SK-N-SH (cell line): ENCODE results near the gene CSTF2. TPM values are rescaled to one million over a fixed set of nuclear protein-coding genes. Genes with fewer than 3 reads are reported as not detected.

ENCODE experiments used
- CTCF ChIA-PET: fragments of 300-600, 350-600 bp; formaldehyde crosslinking; extraction: SDS; loops from one replicate; lab custom pipeline; 2021; lab: Yijun Ruan, JAX
- POLR2A ChIA-PET: fragments of 350-600 bp; sonication (Branson Sonifier 250); formaldehyde crosslinking; extraction: SDS; loops from one replicate; lab custom pipeline; 2020; ENCODE audit warnings: antibody characterized with exemption, inconsistent platforms; lab: Yijun Ruan, JAX
- DNase-seq: peaks from one replicate; pipeline ENCODE4 v3.0.0; 2012
- H2AFZ ChIP-seq: fragments of 200-600 bp; sonication (generic); 2 replicates; pipeline ENCODE4 v1.8.1; 2016; ENCODE audit warnings: antibody characterized with exemption, mild to moderate bottlenecking, low read depth
- H3F3A ChIP-seq: fragments of 200-600 bp; sonication (generic); replicated peaks from 2 replicates; pipeline ENCODE3; 2016; ENCODE audit warnings: antibody characterized with exemption, mild to moderate bottlenecking; ENCODE audit not compliant: insufficient read depth
- H3K27ac ChIP-seq, 2 experiments: fragments of 200-500 bp in 1 of 2; fragments of 200-600 bp in 1 of 2; sonication (Bioruptor generic) in 1 of 2; sonication (generic), shearing (Covaris generic) in 1 of 2; 2 replicates each; pipeline versions ENCODE4 v1.5.1 to v1.6.1; 2014 to 2016; ENCODE audit warnings: low read depth in 2 of 2, inconsistent platforms in 1 of 2, low read length in 1 of 2, mild to moderate bottlenecking in 1 of 2, mixed read lengths in 1 of 2
- H3K27me3 ChIP-seq: fragments of 200-600 bp; sonication (generic), shearing (Covaris generic); 2 replicates; pipeline ENCODE4 v1.6.1; 2016; ENCODE audit warnings: mixed run types; ENCODE audit not compliant: insufficient read depth
- H3K36me3 ChIP-seq, 2 experiments: fragments of 200-500 bp in 1 of 2; fragments of 200-600 bp in 1 of 2; sonication (Bioruptor generic) in 1 of 2; sonication (generic) in 1 of 2; replicated peaks in 1 of 2; 2 replicates each; pipeline versions ENCODE3 to v1.5.1; 2014 to 2016; ENCODE audit warnings: low read length in 1 of 2, mild to moderate bottlenecking in 1 of 2; ENCODE audit not compliant: insufficient read depth in 2 of 2, control insufficient read depth in 1 of 2
- H3K4me1 ChIP-seq, 2 experiments: fragments of 200-500 bp in 1 of 2; fragments of 200-600 bp in 1 of 2; sonication (Bioruptor generic) in 1 of 2; sonication (generic), shearing (Covaris generic) in 1 of 2; 2 replicates each; pipeline versions ENCODE4 v1.5.1 to v1.6.1; 2014 to 2016; ENCODE audit warnings: low read depth in 1 of 2, low read length in 1 of 2, mixed run types in 1 of 2; ENCODE audit not compliant: insufficient read depth in 2 of 2, control insufficient read depth in 1 of 2
- H3K4me2 ChIP-seq: fragments of 200-600 bp; sonication (generic), shearing (Covaris generic); 2 replicates; pipeline ENCODE4 v1.6.1; 2017; ENCODE audit warnings: mixed run types
- H3K4me3 ChIP-seq, 2 experiments: fragments of 200-500 bp in 1 of 2; fragments of 200-600 bp in 1 of 2; sonication (Bioruptor generic) in 1 of 2; sonication (generic), shearing (Covaris generic) in 1 of 2; 2 replicates each; pipeline versions ENCODE4 v1.5.1 to v1.8.1; 2014 to 2016; ENCODE audit warnings: low read depth in 2 of 2, inconsistent platforms in 1 of 2, low read length in 1 of 2, mild to moderate bottlenecking in 1 of 2, mixed read lengths in 1 of 2, moderate library complexity in 1 of 2
- H3K79me2 ChIP-seq: fragments of 200-600 bp; sonication (generic); 2 replicates; pipeline ENCODE4 v1.8.1; 2017; ENCODE audit warnings: mild to moderate bottlenecking; ENCODE audit not compliant: insufficient read depth
- H3K9ac ChIP-seq: fragments of 200-600 bp; sonication (generic); 2 replicates; pipeline ENCODE4 v1.6.1; 2017; ENCODE audit warnings: mixed run types
- H3K9me2 ChIP-seq: fragments of 200-600 bp; sonication (generic); 2 replicates; pipeline ENCODE4 v1.6.1; 2017; ENCODE audit warnings: mixed run types
- H3K9me3 ChIP-seq: fragments of 200-600 bp; sonication (generic); 2 replicates; pipeline ENCODE4 v1.6.1; 2017; ENCODE audit warnings: mixed run types, mild to moderate bottlenecking, moderate library complexity
- H4K20me1 ChIP-seq: fragments of 200-600 bp; sonication (generic); 2 replicates; pipeline ENCODE4 v1.6.1; 2017; ENCODE audit warnings: mild to moderate bottlenecking, mixed run types; ENCODE audit not compliant: insufficient read depth
- CHD2 ChIP-seq: fragments of 150-350 bp; IDR thresholded peaks from 2 replicates; pipeline ENCODE4 v1.6.1; 2018; ENCODE audit warnings: low read length; ENCODE audit not compliant: partially characterized antibody
- EP300 ChIP-seq, 2 experiments: IDR thresholded peaks; 2 replicates each; pipeline versions ENCODE4 v1.4.0 to v1.6.1; 2012; ENCODE audit warnings: borderline replicate concordance in 1 of 2, low read depth in 1 of 2, low read length in 1 of 2
- EZH2phosphoT487 ChIP-seq: fragments of 200-600 bp; sonication (generic); IDR thresholded peaks from 2 replicates; pipeline ENCODE4 v1.6.1; 2017; ENCODE audit warnings: low read depth, mixed run types, mild to moderate bottlenecking, antibody characterized with exemption, moderate library complexity, borderline replicate concordance
- FOSL2 ChIP-seq: IDR thresholded peaks from 2 replicates; pipeline ENCODE4 v1.4.0; 2012; ENCODE audit warnings: low read depth, mild to moderate bottlenecking, moderate library complexity, borderline replicate concordance
- FOXJ3 ChIP-seq: sonication (generic); formaldehyde crosslinking; IDR thresholded peaks from 2 replicates; pipeline ENCODE4 v1.5.1; 2020; ENCODE audit warnings: mild to moderate bottlenecking, missing genetic modification reagents
- JUND ChIP-seq: IDR thresholded peaks from 2 replicates; pipeline ENCODE4 v1.4.0; 2012
- MXI1 ChIP-seq: IDR thresholded peaks from 2 replicates; pipeline ENCODE4 v1.6.1; 2012; ENCODE audit warnings: mild to moderate bottlenecking, low read depth, low read length, improper control_type of control experiment
- NFIC ChIP-seq: IDR thresholded peaks from 2 replicates; pipeline ENCODE4 v1.4.0; 2012; ENCODE audit warnings: borderline replicate concordance
- NRF1 ChIP-seq: IDR thresholded peaks from 2 replicates; pipeline ENCODE4 v1.6.1; 2012; ENCODE audit warnings: low read depth, mild to moderate bottlenecking, low read length
- PBX3 ChIP-seq: IDR thresholded peaks from 2 replicates; pipeline ENCODE4; 2012
- POLR2AphosphoS5 ChIP-seq: IDR thresholded peaks from 2 replicates; pipeline ENCODE4 v1.6.1; 2012; ENCODE audit warnings: low read depth, low read length
- RAD21 ChIP-seq: IDR thresholded peaks from 2 replicates; pipeline ENCODE4 v1.6.1; 2012; ENCODE audit warnings: mild to moderate bottlenecking, low read length
- RCOR1 ChIP-seq: fragments of 150-350 bp; IDR thresholded peaks from 2 replicates; pipeline ENCODE4 v1.6.1; 2017; ENCODE audit warnings: antibody characterized with exemption, low read length
- RXRA ChIP-seq: IDR thresholded peaks from 2 replicates; pipeline ENCODE4 v1.4.0; 2012; ENCODE audit warnings: low read depth, mild to moderate bottlenecking, borderline replicate concordance
- SMC3 ChIP-seq: IDR thresholded peaks from 2 replicates; pipeline ENCODE4 v1.6.1; 2012; ENCODE audit warnings: low read depth, low read length, improper control_type of control experiment
- TAF1 ChIP-seq: IDR thresholded peaks from 2 replicates; pipeline ENCODE4 v1.6.1; 2012; ENCODE audit warnings: low read depth, mild to moderate bottlenecking, low read length, moderate library complexity, borderline replicate concordance
- TEAD4 ChIP-seq: IDR thresholded peaks from 2 replicates; pipeline ENCODE4 v1.4.0; 2012; ENCODE audit warnings: mild to moderate bottlenecking, borderline replicate concordance; ENCODE audit not compliant: insufficient read depth
- YY1 ChIP-seq: IDR thresholded peaks from 2 replicates; pipeline ENCODE4 v1.4.0; 2012; ENCODE audit warnings: low read depth, mild to moderate bottlenecking
- WGBS: methylation state at CpG from one replicate; pipeline ENCODE4 v1.1.6; 2017; ENCODE audit warnings: low lambda C conversion rate; 5-methylcytosine and 5-hydroxymethylcytosine counted together
- polyA plus RNA-seq, 3 experiments: library from polyadenylated mRNA; depleted of rRNA; stranded (reverse); fragments of >200 nt; gene quantifications; 2 replicates each; pipeline ENCODE4 v1.2.3, GENCODE V29; 2012
- TF ChIP-seq, protein P1 (sequence below): IDR thresholded peaks from 2 replicates; pipeline ENCODE4 v1.6.1; 2012; ENCODE audit warnings: mild to moderate bottlenecking, low read depth, low read length, moderate library complexity
- TF ChIP-seq, protein P2 (sequence below): IDR thresholded peaks from 2 replicates; pipeline ENCODE4 v1.4.0; 2012; ENCODE audit warnings: low read depth, borderline replicate concordance
- TF ChIP-seq, protein P3 (sequence below): IDR thresholded peaks from 2 replicates; pipeline ENCODE4 v1.4.0; 2012; ENCODE audit warnings: low read depth

The CSTF2 gene
- polyA plus RNA-seq, 1 of the 3 experiments (the other 2 are of a cell fraction), result 33.1 TPM

DNA sequence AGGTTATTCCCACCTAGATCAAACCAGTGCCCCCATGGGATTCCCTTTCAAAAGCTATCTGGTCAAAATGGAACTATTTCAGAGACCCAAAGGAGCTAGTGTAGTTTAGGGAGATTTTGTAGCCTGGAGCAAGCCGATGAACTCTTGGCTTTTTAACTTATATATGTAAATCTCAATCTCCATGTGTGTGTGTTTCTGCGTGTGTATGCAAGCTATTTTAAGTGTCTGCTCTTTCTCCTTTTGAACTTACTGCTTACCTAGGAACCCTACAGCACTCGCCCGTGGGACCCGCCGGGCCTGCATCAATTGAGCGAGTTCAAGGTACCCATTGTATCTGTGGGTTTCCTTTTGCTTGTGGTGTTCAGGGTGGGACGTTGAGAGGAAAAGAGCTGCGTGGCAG is 10.4 kb downstream of the CSTF2 start:
- Histone ChIP-seq H3K9ac (no peak overlapping the region), H3K4me3 (no peak overlapping the region), H3K36me3 (peaks cover 20 to 72% of the 10 kb centered on the region in 2 experiments), H2AFZ (no peak overlapping the region), H3K4me1 (no peaks in the 10 kb centered on the region), H3K9me3 (no peaks in the 10 kb centered on the region), H3F3A (no peaks in the 10 kb centered on the region), H3K9me2 (no peaks in the 10 kb centered on the region), H3K27ac (no peak overlapping the region), H3K27me3 (no peaks in the 10 kb centered on the region), H3K4me2 (no peak overlapping the region), H3K79me2 (no peaks in the 10 kb centered on the region), H4K20me1 (no peaks in the 10 kb centered on the region)
- CTCF ChIA-PET, result interaction anchor here (0.9 kb wide), 1 partner anchor 62 kb away, joined by 4 read pairs; no protein-coding TSS in a partner anchor
- no peak for TF ChIP-seq FOSL2
- DNase-seq, result no peak
- POLR2A ChIA-PET, result no interaction called here
- 50% methylated on average over 9 of the region's 9 CpGs for WGBS

- no peaks in the 10 kb centered on the region for H3K79me2 ChIP-seq
- H3K4me3 ChIP-seq, result no peak overlapping the region
- no peak for DNase-seq
- no peaks in the 10 kb centered on the region for H3F3A ChIP-seq
- H3K36me3 ChIP-seq, result peaks cover 22 to 68% of the 10 kb centered on the region in 2 experiments
- H3K27ac ChIP-seq, result no peak overlapping the region
- H3K4me1 ChIP-seq, result no peaks in the 10 kb centered on the region
- no peak overlapping the region for H3K4me2 ChIP-seq
- no peaks in the 10 kb centered on the region for H4K20me1 ChIP-seq
- no peak overlapping the region for H3K9ac ChIP-seq
- 50% methylated on average over 9 of the region's 9 CpGs for WGBS
- no peaks in the 10 kb centered on the region for H3K9me2 ChIP-seq
- CTCF ChIA-PET, result no interaction called here
- TF ChIP-seq YY1 (no peak), CHD2 (no peak), TAF1 (no peak), JUND (no peak), RCOR1 (no peak), RXRA (no peak), EP300 (IDR thresholded peaks at IDR 0.05; ENCODE audit: borderline replicate concordance in 1 of 2, low read depth in 1 of 2, low read length in 1 of 2) (no peak), RAD21 (no peak), SMC3 (no peak), NFIC (no peak), FOXJ3 (CRISPR knock-in tag) (no peak), PBX3 (no peak), POLR2AphosphoS5 (no peak), TEAD4 (no peak), MXI1 (no peak), EZH2phosphoT487 (no peak), NRF1 (no peak)
- TF ChIP-seq, protein P1, sequence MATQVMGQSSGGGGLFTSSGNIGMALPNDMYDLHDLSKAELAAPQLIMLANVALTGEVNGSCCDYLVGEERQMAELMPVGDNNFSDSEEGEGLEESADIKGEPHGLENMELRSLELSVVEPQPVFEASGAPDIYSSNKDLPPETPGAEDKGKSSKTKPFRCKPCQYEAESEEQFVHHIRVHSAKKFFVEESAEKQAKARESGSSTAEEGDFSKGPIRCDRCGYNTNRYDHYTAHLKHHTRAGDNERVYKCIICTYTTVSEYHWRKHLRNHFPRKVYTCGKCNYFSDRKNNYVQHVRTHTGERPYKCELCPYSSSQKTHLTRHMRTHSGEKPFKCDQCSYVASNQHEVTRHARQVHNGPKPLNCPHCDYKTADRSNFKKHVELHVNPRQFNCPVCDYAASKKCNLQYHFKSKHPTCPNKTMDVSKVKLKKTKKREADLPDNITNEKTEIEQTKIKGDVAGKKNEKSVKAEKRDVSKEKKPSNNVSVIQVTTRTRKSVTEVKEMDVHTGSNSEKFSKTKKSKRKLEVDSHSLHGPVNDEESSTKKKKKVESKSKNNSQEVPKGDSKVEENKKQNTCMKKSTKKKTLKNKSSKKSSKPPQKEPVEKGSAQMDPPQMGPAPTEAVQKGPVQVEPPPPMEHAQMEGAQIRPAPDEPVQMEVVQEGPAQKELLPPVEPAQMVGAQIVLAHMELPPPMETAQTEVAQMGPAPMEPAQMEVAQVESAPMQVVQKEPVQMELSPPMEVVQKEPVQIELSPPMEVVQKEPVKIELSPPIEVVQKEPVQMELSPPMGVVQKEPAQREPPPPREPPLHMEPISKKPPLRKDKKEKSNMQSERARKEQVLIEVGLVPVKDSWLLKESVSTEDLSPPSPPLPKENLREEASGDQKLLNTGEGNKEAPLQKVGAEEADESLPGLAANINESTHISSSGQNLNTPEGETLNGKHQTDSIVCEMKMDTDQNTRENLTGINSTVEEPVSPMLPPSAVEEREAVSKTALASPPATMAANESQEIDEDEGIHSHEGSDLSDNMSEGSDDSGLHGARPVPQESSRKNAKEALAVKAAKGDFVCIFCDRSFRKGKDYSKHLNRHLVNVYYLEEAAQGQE, result no peak
- TF ChIP-seq, protein P2, sequence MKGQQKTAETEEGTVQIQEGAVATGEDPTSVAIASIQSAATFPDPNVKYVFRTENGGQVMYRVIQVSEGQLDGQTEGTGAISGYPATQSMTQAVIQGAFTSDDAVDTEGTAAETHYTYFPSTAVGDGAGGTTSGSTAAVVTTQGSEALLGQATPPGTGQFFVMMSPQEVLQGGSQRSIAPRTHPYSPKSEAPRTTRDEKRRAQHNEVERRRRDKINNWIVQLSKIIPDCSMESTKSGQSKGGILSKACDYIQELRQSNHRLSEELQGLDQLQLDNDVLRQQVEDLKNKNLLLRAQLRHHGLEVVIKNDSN, result no peak
- TF ChIP-seq, protein P3, sequence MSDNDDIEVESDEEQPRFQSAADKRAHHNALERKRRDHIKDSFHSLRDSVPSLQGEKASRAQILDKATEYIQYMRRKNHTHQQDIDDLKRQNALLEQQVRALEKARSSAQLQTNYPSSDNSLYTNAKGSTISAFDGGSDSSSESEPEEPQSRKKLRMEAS, result no peak
- TF ChIP-seq, all 33 proteins: peak for 0
- POLR2A ChIA-PET, result no interaction called here
- Histone ChIP-seq H3K9me3 (no peaks in the 10 kb centered on the region), H2AFZ (no peak overlapping the region), H3K27me3 (no peaks in the 10 kb centered on the region)
These were observed 11.2 kb downstream of the CSTF2 start for GRCh38 chrX:100831219-100831946.
